Naive thymus-derived CD8-positive, alpha-beta T cell (primary cell): Measurements from ENCODE around the gene TXN. TPM values are rescaled to one million over a fixed set of nuclear protein-coding genes. Genes with fewer than 3 reads are reported as not detected.

Experiments used
- ATAC-seq, 2 donors: fragments of 150-1000 bp; cut with Tn5 transposase in 1 of 2; sonication (Bioruptor Pico), chemical (Tn5 transposase) in 1 of 2; 1 replicate in 1 of 2; 2 replicates in 1 of 2; pipeline ENCODE4 v1.10.0; 2021; ENCODE audit warnings: mild to moderate bottlenecking in 2 of 2, moderate library complexity in 2 of 2
- POLR2A ChIA-PET: fragments of 350-600 bp; sonication (Branson Sonifier 250); formaldehyde crosslinking; loops from one replicate; lab custom pipeline; 2021; ENCODE audit warnings: antibody characterized with exemption; lab: Charles Lee
- DNase-seq, 10 donors: peaks; one replicate each; pipeline versions ENCODE4 v3.0.0 to v3.0.0-alpha.2; 2020 to 2022
- H3K27ac Mint-ChIP-seq, 10 donors: one replicate each; pipeline ENCODE4 v1.8.0; 2020 to 2022; ENCODE audit warnings: mild to moderate bottlenecking in 10 of 10, mixed read lengths in 10 of 10, moderate library complexity in 4 of 10, inconsistent platforms in 1 of 10
- H3K27me3 Mint-ChIP-seq, 5 donors: one replicate each; pipeline ENCODE4 v1.8.0; 2021 to 2022; ENCODE audit warnings: mixed read lengths in 5 of 5
- H3K36me3 Mint-ChIP-seq, 3 donors: one replicate each; pipeline ENCODE4 v1.8.0; 2020 to 2022; ENCODE audit warnings: mixed read lengths in 3 of 3, mild to moderate bottlenecking in 2 of 3, inconsistent platforms in 1 of 3
- H3K4me1 Mint-ChIP-seq, 4 donors: one replicate each; pipeline ENCODE4 v1.8.0; 2021 to 2022; ENCODE audit warnings: mixed read lengths in 4 of 4
- H3K4me3 Mint-ChIP-seq, 10 donors: one replicate each; pipeline ENCODE4 v1.8.0; 2020 to 2022; ENCODE audit warnings: mild to moderate bottlenecking in 10 of 10, mixed read lengths in 10 of 10, moderate library complexity in 6 of 10, inconsistent platforms in 1 of 10
- H3K9me3 Mint-ChIP-seq, 9 donors: one replicate each; pipeline ENCODE4 v1.8.0; 2020 to 2022; ENCODE audit warnings: mixed read lengths in 9 of 9, mild to moderate bottlenecking in 3 of 9, inconsistent platforms in 1 of 9, moderate library complexity in 1 of 9
- polyA plus RNA-seq, 3 donors: library from polyadenylated mRNA; unstranded; fragments of 300-500 nt; fragmentation: Illumina TruSeq; gene quantifications; one replicate each; pipeline ENCODE4 v1.2.3, GENCODE V29; 2021
- total RNA-seq, 8 experiments: library from RNA in 2 of 8; stranded (reverse) in 2 of 8; gene quantifications; one replicate each; pipeline ENCODE4 v1.2.3 and lab custom pipeline; 2021 to 2026

Gene TXN
- total RNA-seq: 10 to 100 TPM; 28.7 to 29.8 TPM
- 100 to 1,000 TPM in 1 of 3 donors, 10 to 100 TPM in 2; 46.2 to 104 (median 72.1) TPM for polyA plus RNA-seq
- total RNA-seq (lab: John Stamatoyannopoulos, UW): 2.5 to 189 (median 14.9) reads per million in 6 experiments

DNA sequence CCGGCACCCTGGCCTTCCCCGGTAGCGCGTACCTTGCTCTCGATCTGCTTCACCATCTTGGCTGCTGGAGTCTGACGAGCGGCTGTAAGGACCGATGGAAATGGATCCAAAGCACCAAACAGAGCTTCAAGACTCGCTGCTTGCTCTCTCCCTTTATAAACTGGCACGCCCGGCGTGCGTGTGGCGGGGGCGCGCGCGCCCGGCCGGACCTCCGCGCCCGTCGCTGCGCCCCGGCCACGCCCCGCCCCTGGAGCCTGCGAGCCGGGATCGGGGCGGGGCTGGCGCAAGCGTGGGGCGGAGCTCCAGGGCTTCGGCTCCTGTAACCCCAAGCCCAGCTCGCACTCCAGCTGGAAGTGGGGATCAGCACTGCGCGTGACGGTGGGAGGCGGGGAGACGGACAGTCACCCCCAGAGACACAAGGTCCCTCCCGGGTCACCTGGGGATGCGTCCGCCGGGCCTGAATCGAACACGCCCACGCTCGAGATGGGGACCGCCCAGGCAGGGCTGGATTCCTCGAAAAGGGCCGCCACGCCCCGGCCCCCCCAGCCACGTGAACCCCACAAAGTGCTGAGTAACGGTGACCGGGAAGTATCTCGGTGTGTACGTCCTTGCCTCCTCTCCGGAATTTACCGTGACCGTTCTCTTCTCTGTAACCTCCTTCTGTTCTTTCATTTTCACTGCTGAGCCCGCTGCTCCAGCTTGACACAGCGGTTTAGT is at the start of gene TXN:
TXN (minus strand) TSS at position 128 of the 717 bp plus-strand sequence; CDS start at position 56, 72 bp downstream.
- Mint-ChIP-seq H3K27me3 (peaks cover 0 to 3% (median 0%) of the 10 kb centered on the region in 5 donors), H3K27ac (peak within 1 kb of the TSS; percentile 86 to 97 (median 93)), H3K4me3 (peak within 1 kb of the TSS; percentile 84 to 99 (median 96)), H3K36me3 (no peaks in the 10 kb centered on the region), H3K4me1 (peaks cover 20 to 35% (median 32%) of the 10 kb centered on the region in 4 donors), H3K9me3 (no peaks in the 10 kb centered on the region)
- DNase-seq (peak; percentile 48 to 82 (median 68)), ATAC-seq (peak; percentile 72 to 82)
- POLR2A ChIA-PET: no interaction called here

DNA sequence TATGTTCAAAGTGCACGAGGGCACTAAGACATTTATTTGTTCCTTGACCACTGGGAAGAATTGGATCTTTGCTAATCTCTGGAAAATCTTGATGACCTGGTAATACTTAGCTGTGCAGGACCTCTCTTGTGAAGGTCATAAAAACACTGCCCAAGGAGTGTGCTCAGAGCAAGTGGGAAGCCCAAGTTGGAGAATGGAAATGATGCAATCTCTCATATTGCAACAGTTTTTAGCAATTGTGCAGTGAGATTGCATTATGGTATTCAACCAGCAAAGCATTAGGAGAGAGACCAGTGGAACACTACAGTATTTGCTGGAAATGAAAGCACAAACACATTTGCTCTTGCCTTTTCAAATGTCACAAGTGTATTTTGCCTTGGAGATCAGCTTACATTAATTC is 46.8 kb upstream of the TXN start:
- peaks cover 0 to 4% (median 0%) of the 10 kb centered on the region in 9 donors for H3K9me3 Mint-ChIP-seq
- peaks cover 0 to under 1% (median under 1%) of the 10 kb centered on the region in 4 donors for H3K4me1 Mint-ChIP-seq
- no peak overlapping the region for H3K27ac Mint-ChIP-seq
- POLR2A ChIA-PET: interaction anchor here (0.7 kb wide), 1 partner anchor 37 kb away, joined by 3 read pairs; no protein-coding TSS in a partner anchor
- H3K27me3 Mint-ChIP-seq: peaks cover 3 to 18% (median 6%) of the 10 kb centered on the region in 5 donors
- H3K36me3 Mint-ChIP-seq: no peaks in the 10 kb centered on the region
- no peak for ATAC-seq
- no peak for DNase-seq
- no peak overlapping the region for H3K4me3 Mint-ChIP-seq

DNA sequence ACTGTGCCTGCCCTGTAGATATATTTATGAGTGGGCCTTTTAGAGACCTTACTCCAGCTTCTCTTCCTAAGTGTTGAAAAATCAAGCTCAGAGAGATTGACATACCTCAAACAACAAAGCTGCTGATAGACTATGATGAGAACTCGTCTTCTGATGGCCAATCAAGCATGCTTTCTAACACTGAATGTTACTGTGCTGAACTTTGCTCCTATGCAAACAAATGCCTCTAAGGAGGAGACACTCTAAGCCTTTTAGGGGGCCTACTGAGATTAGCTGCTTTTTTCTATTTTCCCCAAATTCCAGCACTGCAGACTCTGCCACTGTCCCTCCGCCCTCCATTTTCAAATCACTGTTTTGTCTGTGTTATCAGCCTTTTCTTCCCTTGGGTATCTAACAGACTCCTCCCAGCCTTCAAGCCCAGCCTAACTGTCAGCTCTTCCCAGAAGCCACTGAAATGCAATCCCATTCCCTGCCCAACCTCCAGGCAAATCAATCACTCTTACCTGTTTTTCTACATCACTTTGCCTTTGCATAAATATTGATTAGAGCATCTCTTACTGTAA is 41.8 kb upstream of the TXN start:
- no peaks in the 10 kb centered on the region for H3K36me3 Mint-ChIP-seq
- no peak overlapping the region for H3K4me3 Mint-ChIP-seq
- H3K27ac Mint-ChIP-seq: no peak overlapping the region
- H3K9me3 Mint-ChIP-seq: peaks cover 0 to 4% (median 0%) of the 10 kb centered on the region in 9 donors
- DNase-seq: no peak
- no peak for ATAC-seq
- H3K27me3 Mint-ChIP-seq: peaks cover under 1 to 21% (median 5%) of the 10 kb centered on the region in 5 donors
- H3K4me1 Mint-ChIP-seq: no peaks in the 10 kb centered on the region
- POLR2A ChIA-PET: no interaction called here

DNA sequence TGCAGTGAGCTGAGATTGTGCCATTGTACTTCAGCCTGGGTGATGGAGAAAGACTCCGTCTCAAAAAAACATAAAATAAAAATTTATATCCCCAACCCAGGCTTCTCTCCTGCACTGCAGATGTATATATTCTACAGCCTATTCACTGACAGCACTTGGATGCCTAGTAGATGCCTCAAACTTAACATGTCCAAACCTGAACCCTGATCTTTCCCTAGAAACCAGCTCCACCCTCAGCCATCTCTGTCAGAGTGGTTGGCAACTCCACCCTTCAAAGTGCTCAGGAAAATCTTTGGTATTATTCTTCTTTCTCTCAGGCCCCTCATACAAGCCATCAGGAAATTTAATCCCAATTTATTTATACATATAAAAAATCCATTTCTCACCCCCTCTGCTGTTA is 36.9 kb upstream of the TXN start:
- DNase-seq: no peak
- H3K36me3 Mint-ChIP-seq: no peaks in the 10 kb centered on the region
- no peak for ATAC-seq
- peaks cover 0 to 2% (median 0%) of the 10 kb centered on the region in 9 donors for H3K9me3 Mint-ChIP-seq
- POLR2A ChIA-PET: no interaction called here
- no peak overlapping the region for H3K27ac Mint-ChIP-seq
- H3K27me3 Mint-ChIP-seq: peaks cover 0 to 5% (median 1%) of the 10 kb centered on the region in 5 donors
- H3K4me1 Mint-ChIP-seq: no peaks in the 10 kb centered on the region
- no peak overlapping the region for H3K4me3 Mint-ChIP-seq

DNA sequence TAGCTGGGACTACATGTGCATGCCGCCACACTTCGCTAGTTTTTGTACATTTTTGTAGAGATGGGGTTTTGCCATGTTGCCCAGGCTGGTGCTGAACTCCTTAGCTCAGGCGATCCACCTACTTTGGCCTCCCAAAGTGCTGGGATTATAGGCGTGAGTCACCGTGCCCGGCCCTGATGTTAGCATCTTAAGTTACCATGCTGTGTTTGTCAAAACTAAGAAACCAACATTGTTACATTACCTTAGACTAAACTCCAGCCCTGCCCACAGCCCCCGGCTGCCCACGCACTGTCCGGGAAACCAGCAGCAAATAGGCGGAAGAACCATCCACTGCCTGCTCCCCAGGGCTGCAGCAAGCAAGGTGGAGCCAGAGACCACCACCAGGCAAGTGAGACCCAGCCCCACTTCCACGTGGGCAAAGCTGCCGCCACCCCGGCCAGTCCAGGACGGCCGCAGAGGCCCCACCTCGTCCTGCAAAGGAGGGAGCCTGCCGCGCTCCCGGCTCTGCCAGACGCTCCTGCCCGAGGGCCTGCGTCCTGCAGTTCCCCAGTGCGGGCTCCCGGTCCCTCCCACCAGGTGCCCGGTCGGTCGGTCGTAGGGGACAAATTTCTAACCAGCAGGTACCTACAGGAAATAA is 35.7 kb upstream of the TXN start:
- Mint-ChIP-seq H3K36me3 (no peaks in the 10 kb centered on the region), H3K4me3 (no peak overlapping the region), H3K27ac (no peak overlapping the region), H3K9me3 (peaks cover 0 to 2% (median 0%) of the 10 kb centered on the region in 9 donors), H3K4me1 (no peaks in the 10 kb centered on the region), H3K27me3 (peaks cover 0 to 4% (median 1%) of the 10 kb centered on the region in 5 donors)
- DNase-seq: no peak
- no peak for ATAC-seq
- POLR2A ChIA-PET: no interaction called here

DNA sequence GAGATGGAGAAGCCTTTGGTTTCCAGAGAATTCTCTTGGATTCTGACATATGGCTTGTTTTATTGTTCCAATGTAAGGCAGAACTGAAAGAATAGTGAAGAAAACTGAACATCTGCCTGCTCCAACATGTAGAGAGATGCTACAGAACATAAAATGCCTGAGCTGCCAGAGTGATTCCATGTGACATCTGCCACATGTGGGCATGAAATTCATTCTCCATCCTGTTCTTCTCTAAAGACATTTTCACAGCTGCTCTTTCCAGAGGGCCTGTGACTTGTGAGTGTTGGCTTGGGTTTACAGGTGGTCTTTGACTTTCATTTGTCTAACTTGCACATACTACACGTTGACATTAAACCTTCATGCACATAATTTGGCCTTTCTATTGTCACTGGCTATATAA is 33.7 kb upstream of the TXN start:
- H3K4me3 Mint-ChIP-seq: no peak overlapping the region
- peaks cover 0 to 4% (median 2%) of the 10 kb centered on the region in 5 donors for H3K27me3 Mint-ChIP-seq
- H3K9me3 Mint-ChIP-seq: peaks cover 0 to 2% (median 0%) of the 10 kb centered on the region in 9 donors
- POLR2A ChIA-PET: no interaction called here
- no peaks in the 10 kb centered on the region for H3K4me1 Mint-ChIP-seq
- ATAC-seq (no peak), DNase-seq (no peak)
- H3K36me3 Mint-ChIP-seq: no peaks in the 10 kb centered on the region
- no peak overlapping the region for H3K27ac Mint-ChIP-seq

DNA sequence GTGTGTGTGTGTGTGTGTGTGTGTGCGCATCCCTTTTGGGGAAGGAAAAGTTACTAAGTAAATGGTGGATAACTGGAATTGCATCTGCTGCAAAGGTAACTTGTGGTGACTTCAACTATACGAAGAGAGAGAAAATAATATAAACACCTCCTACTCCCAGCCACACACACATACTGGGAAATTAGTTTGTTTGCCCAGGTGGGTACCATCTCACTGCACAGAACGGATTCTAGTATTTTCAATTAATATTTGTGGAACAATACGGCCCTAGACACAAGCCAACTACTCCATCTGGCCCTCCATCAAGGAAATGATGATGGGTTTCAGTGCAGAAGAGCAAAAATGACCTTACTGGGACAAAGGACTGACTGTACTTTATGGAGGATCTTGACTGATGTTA is 32.2 kb upstream of the TXN start:
- ATAC-seq (no peak), DNase-seq (no peak)
- POLR2A ChIA-PET: no interaction called here
- Mint-ChIP-seq H3K27ac (no peak overlapping the region), H3K4me3 (no peak overlapping the region), H3K27me3 (peaks cover 0 to 6% (median 3%) of the 10 kb centered on the region in 5 donors), H3K9me3 (peaks cover 0 to 3% (median 0%) of the 10 kb centered on the region in 9 donors), H3K4me1 (no peaks in the 10 kb centered on the region), H3K36me3 (no peaks in the 10 kb centered on the region)

DNA sequence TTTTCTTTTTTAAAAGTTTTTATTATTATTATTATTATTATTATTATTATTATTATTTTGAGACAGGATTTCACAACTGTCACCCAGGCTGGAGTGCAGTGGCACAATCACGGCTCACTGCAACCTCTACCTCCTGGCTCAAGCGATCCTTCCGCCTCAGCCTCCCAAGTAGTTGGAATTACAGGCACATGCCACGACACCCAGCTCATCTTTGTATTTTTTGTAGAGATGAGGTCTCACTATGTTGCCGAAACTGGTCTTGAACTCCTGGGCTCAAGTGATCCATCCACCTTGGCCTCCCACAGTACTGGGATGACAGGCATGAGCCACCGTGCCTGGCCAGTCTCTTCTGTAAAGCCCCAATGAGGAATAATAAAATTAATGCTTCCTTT is 31.0 kb upstream of the TXN start:
- H3K27me3 Mint-ChIP-seq: peaks cover 0 to 5% (median 3%) of the 10 kb centered on the region in 5 donors
- no peak for DNase-seq
- no peaks in the 10 kb centered on the region for H3K36me3 Mint-ChIP-seq
- no peak overlapping the region for H3K27ac Mint-ChIP-seq
- ATAC-seq: no peak
- H3K9me3 Mint-ChIP-seq: peaks cover 0 to 3% (median 0%) of the 10 kb centered on the region in 9 donors
- no peak overlapping the region for H3K4me3 Mint-ChIP-seq
- POLR2A ChIA-PET: no interaction called here
- no peaks in the 10 kb centered on the region for H3K4me1 Mint-ChIP-seq

DNA sequence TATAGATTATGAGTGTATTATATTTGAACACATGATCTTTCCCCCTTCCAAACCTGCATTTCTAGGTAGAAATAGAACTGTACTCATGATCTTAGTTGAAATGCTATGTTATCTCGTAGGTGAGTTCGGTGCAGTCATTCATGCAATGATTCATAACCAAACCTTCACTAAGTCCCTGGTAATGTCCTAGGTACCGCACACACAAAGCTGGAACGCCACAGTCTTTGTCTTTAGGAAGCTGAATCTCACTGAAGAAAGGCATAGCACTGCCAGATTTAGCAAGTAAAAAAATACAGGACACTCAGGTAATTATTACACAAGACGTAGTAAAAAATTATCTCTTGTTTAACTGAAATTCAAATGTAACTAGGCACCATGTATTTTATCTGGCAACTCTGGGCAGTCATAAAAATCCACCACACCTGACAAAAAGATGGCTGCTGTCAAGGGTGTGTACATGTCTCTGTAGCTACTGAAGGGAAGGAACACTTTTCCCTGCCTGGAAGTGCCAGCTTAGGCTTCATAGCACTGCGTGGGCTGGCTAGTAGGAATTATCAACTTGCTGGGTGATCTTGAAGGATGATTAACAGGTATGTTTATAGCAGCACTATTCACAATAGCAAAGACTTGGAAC is 28.0 kb upstream of the TXN start:
- no peaks in the 10 kb centered on the region for H3K4me1 Mint-ChIP-seq
- H3K27ac Mint-ChIP-seq: no peak overlapping the region
- peaks cover 0 to 3% (median 0%) of the 10 kb centered on the region in 9 donors for H3K9me3 Mint-ChIP-seq
- H3K27me3 Mint-ChIP-seq: peaks cover 0 to 5% (median 3%) of the 10 kb centered on the region in 5 donors
- no peak for DNase-seq
- POLR2A ChIA-PET: no interaction called here
- H3K36me3 Mint-ChIP-seq: no peaks in the 10 kb centered on the region
- no peak for ATAC-seq
- no peak overlapping the region for H3K4me3 Mint-ChIP-seq

DNA sequence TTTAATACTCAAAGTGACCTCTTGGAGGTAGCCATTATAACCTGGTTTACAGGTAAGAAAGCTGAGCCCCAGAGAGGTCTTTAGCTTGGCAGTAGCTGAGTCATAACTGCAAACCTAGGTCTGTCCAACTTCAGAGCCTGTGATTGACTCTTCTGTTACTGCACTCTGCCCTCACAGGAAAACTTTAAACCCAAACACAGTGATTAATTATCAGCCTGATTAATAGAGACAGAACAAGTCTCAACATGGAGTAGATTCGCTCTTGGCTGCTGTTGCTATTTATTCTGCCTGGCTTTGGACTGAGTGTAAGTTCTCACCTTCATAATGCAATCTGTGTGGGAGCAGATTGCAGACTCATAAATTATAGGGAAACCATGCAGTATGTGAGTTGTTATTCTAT is 27.4 kb upstream of the TXN start:
- no peaks in the 10 kb centered on the region for H3K4me1 Mint-ChIP-seq
- DNase-seq (no peak), ATAC-seq (no peak)
- H3K36me3 Mint-ChIP-seq: no peaks in the 10 kb centered on the region
- H3K4me3 Mint-ChIP-seq: no peak overlapping the region
- peaks cover 0 to 3% (median 0%) of the 10 kb centered on the region in 9 donors for H3K9me3 Mint-ChIP-seq
- POLR2A ChIA-PET: no interaction called here
- H3K27me3 Mint-ChIP-seq: peaks cover 0 to 6% (median 4%) of the 10 kb centered on the region in 5 donors
- no peak overlapping the region for H3K27ac Mint-ChIP-seq

DNA sequence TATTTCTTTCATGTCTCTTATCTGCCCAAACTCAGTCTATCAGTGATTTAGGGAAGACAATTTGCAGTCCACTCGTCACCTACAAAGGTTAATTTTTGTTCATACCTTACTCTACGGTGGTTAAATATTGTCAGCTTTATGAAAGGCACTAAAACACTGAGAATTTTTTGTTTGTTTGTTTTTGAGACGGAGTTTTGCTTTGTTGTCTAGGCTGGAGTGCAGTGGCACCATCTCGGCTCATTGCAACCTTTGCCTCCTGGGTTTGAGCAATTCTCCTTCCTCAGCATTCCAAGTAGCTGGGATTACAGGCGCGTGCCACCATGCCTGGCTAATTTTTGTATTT is 26.4 kb upstream of the TXN start:
- POLR2A ChIA-PET: interaction anchor here (0.8 kb wide), 1 partner anchor 9 kb away, joined by 3 read pairs; no protein-coding TSS in a partner anchor
- H3K36me3 Mint-ChIP-seq: no peaks in the 10 kb centered on the region

DNA sequence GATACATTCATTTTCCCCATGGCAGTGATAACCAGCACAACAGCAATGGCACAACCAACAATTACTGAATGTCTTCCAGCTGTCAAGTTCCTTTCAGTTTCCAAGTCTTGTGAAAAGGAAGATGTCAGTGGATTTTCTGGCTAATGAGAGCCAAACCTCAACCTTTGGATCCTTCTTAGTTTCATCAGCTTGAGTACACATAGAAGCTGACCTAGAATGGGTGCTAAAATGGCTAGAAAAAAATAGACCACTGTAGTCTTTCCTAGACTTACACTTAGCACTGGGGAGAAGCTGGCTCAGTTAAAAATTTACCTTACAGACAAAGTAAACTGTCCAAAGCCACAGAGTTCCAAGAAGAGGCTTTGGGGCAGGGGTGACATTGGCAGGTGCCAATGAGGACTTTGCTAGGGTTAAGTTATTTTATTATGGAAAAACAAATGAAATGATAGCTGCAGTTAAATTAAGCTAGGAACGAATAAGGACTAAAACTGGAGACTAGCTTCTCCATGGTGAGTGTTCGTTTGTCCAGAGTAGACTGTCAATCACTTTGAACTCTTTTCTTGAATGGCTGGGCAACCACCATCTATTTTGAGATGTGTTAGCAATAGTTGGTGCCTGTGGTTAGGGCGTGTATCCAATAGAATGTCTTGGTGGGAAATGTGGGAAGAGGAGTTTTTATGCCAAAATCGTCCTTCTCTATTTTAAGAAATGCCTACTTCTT is 25.9 kb upstream of the TXN start:
- H3K27me3 Mint-ChIP-seq: peaks cover 0 to 6% (median 4%) of the 10 kb centered on the region in 5 donors
- POLR2A ChIA-PET: interaction anchor here (0.8 kb wide), 1 partner anchor 8 kb away, joined by 3 read pairs; no protein-coding TSS in a partner anchor
- H3K4me1 Mint-ChIP-seq: no peaks in the 10 kb centered on the region
- no peak for ATAC-seq
- peaks cover 0 to 3% (median 0%) of the 10 kb centered on the region in 9 donors for H3K9me3 Mint-ChIP-seq
- DNase-seq: no peak
- no peak overlapping the region for H3K4me3 Mint-ChIP-seq
- no peaks in the 10 kb centered on the region for H3K36me3 Mint-ChIP-seq
- no peak overlapping the region for H3K27ac Mint-ChIP-seq

More for the DNA sequence above, 26.4 kb upstream of the TXN start:
- no peak for ATAC-seq
- Mint-ChIP-seq H3K9me3 (peaks cover 0 to 3% (median 0%) of the 10 kb centered on the region in 9 donors), H3K4me1 (no peaks in the 10 kb centered on the region), H3K4me3 (no peak overlapping the region), H3K27ac (no peak overlapping the region), H3K27me3 (peaks cover 0 to 6% (median 4%) of the 10 kb centered on the region in 5 donors)
- no peak for DNase-seq
